Small intestine (tissue), 7 donors: ENCODE results near the gene ADAMTS15. TPM values are rescaled to one million over a fixed set of nuclear protein-coding genes. Genes with fewer than 3 reads are reported as not detected.

Source experiments
- DNase-seq, 2 donors: peaks; one replicate each; pipeline versions ENCODE4 v3.0.0 to v3.0.0-alpha.2; 2013
- FAIRE-seq: peaks from 2 replicates; lab custom pipeline; 2012; peaks lifted over from hg19 to GRCh38; lab: Jason Lieb, UNC
- H3K27ac ChIP-seq, 3 donors: one replicate each; pipeline ENCODE4 v1.5.1; 2013; ENCODE audit warnings: low read length in 2 of 3, mild to moderate bottlenecking in 2 of 3, control low read depth in 1 of 3, inconsistent platforms in 1 of 3, low read depth in 1 of 3, moderate library complexity in 1 of 3
- H3K27me3 ChIP-seq, 3 donors: one replicate each; pipeline ENCODE4 v1.6.1; 2013; ENCODE audit warnings: low read length in 3 of 3, inconsistent platforms in 1 of 3; ENCODE audit not compliant: control insufficient read depth in 3 of 3, insufficient read depth in 3 of 3
- H3K36me3 ChIP-seq, 3 donors: one replicate each; pipeline ENCODE4 v1.6.1; 2013; ENCODE audit warnings: low read length in 3 of 3, inconsistent platforms in 1 of 3, low read depth in 1 of 3, mild to moderate bottlenecking in 1 of 3, moderate library complexity in 1 of 3; ENCODE audit not compliant: control insufficient read depth in 3 of 3, insufficient read depth in 2 of 3
- H3K4me1 ChIP-seq, 3 donors: one replicate each; pipeline ENCODE4 v1.6.1; 2013; ENCODE audit warnings: low read length in 2 of 3, inconsistent platforms in 1 of 3, low read depth in 1 of 3, mild to moderate bottlenecking in 1 of 3, moderate library complexity in 1 of 3; ENCODE audit not compliant: control insufficient read depth in 3 of 3, insufficient read depth in 2 of 3
- H3K4me3 ChIP-seq, 3 donors: one replicate each; pipeline ENCODE4 v1.5.1; 2013; ENCODE audit warnings: low read length in 3 of 3, control low read depth in 1 of 3, inconsistent platforms in 1 of 3, low read depth in 1 of 3, mild to moderate bottlenecking in 1 of 3, moderate library complexity in 1 of 3
- H3K9me3 ChIP-seq, 2 donors: one replicate each; pipeline ENCODE4 v1.6.1; 2013; ENCODE audit warnings: low read depth in 1 of 2, low read length in 1 of 2; ENCODE audit not compliant: control insufficient read depth in 2 of 2, insufficient read depth in 1 of 2
- WGBS, 3 donors: extraction: QIAGEN DNeasy Blood & Tissue Kit; methylation state at CpG; one replicate each; pipeline ENCODE4 v1.1.7; 2013; 5-methylcytosine and 5-hydroxymethylcytosine counted together
- polyA plus RNA-seq, 4 donors: library from polyadenylated mRNA; stranded (reverse) in 3 of 4; unstranded in 1 of 4; fragments of 200-250 nt in 3 of 4; fragments of 120-200 nt in 1 of 4; gene quantifications; one replicate each; pipeline versions ENCODE4 v1.2.1 to v1.2.3, GENCODE V29; 2013
- donor health status: healthy with polysubstance abuse.
- donor health status: control.
- donor health status: control.
- donor health status: Bipolar disorder and iron deficiency.
- donor health status: healthy.

ADAMTS15 gene
- polyA plus RNA-seq, 4 donors, result 0.27 to 13.6 (median 7.2) TPM; not detected in 1

DNA sequence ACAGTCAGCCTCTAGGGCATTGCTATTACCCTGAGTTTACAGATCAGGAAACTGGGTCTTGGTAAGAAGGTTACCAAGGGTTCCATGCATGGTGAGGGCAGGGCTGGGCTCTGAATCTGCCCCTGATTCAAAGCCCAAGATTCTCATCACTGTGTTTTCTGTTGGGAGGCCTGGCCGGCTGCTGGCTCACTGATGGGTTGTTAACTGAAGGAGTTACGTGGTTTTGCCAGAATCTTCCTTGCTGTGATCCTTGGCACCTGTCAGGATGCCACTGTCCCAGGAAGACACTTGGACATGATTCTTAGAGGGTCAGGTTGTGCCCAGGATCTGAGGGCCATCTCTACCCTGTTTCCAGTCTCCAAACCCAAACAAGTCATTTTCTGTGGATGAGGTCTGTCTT is 61.5 kb downstream of the ADAMTS15 start:
- FAIRE-seq (no peak), DNase-seq (no peak)
- WGBS, 3 donors, result 79 to 92% (median 91%) methylated on average over 2 of the region's 2 CpGs
- no peaks in the 10 kb centered on the region for H3K36me3 ChIP-seq
- H3K9me3 ChIP-seq, result peaks cover 2 to 19% of the 10 kb centered on the region in 2 donors
- H3K27ac ChIP-seq, result no peak overlapping the region
- no peaks in the 10 kb centered on the region for H3K27me3 ChIP-seq
- H3K4me3 ChIP-seq, result no peak overlapping the region
- peaks cover 0 to 9% (median 0%) of the 10 kb centered on the region in 3 donors for H3K4me1 ChIP-seq

GRCh38 chr11:130510407-130511006 is 62.1 kb downstream of the ADAMTS15 start:
- FAIRE-seq, result no peak
- H3K27ac ChIP-seq, result no peak overlapping the region

GRCh38 chr11:130511765-130512164 is 63.3 kb downstream of the ADAMTS15 start:
- no peaks in the 10 kb centered on the region for H3K36me3 ChIP-seq
- H3K4me3 ChIP-seq, result no peak overlapping the region
- no peaks in the 10 kb centered on the region for H3K27me3 ChIP-seq
- no peak overlapping the region for H3K27ac ChIP-seq
- no peak for DNase-seq
- H3K9me3 ChIP-seq, result peaks cover 2 to 19% of the 10 kb centered on the region in 2 donors
- WGBS, 3 donors, result 71 to 93% (median 81%) methylated on average over 2 of the region's 2 CpGs
- no peak for FAIRE-seq
- peaks cover 0 to 19% (median 0%) of the 10 kb centered on the region in 3 donors for H3K4me1 ChIP-seq

More at GRCh38 chr11:130510407-130511006, 62.1 kb downstream of the ADAMTS15 start:
- H3K4me1 ChIP-seq, result peaks cover 0 to 9% (median 0%) of the 10 kb centered on the region in 3 donors
- WGBS, 3 donors, result 36 to 57% (median 41%) methylated on average over 8 of the region's 8 CpGs
- H3K27me3 ChIP-seq, result no peaks in the 10 kb centered on the region
- no peak overlapping the region for H3K4me3 ChIP-seq
- H3K9me3 ChIP-seq, result peaks cover 2 to 19% of the 10 kb centered on the region in 2 donors
- no peaks in the 10 kb centered on the region for H3K36me3 ChIP-seq
- DNase-seq, result no peak

- H3K27me3 ChIP-seq, result no peaks in the 10 kb centered on the region
- peaks cover 0 to 26% (median 0%) of the 10 kb centered on the region in 3 donors for H3K4me1 ChIP-seq
- H3K36me3 ChIP-seq, result no peaks in the 10 kb centered on the region
- H3K9me3 ChIP-seq, result peaks cover 0 to 11% of the 10 kb centered on the region in 2 donors
- no peak overlapping the region for H3K4me3 ChIP-seq
- H3K27ac ChIP-seq, result no peak overlapping the region
- WGBS, 3 donors, result 86 to 89% (median 88%) methylated on average over 4 of the region's 4 CpGs
- no peak for DNase-seq
- no peak for FAIRE-seq
Measured at GRCh38 chr11:130512662-130513061, 64.2 kb downstream of the ADAMTS15 start.

GRCh38 chr11:130513132-130513531 is 64.7 kb downstream of the ADAMTS15 start:
- H3K4me3 ChIP-seq, result no peak overlapping the region
- FAIRE-seq, result no peak
- peaks cover 0 to 6% of the 10 kb centered on the region in 2 donors for H3K9me3 ChIP-seq
- peak in 1 of 2 donors; percentile 70 for DNase-seq
- no peaks in the 10 kb centered on the region for H3K36me3 ChIP-seq
- no peak overlapping the region for H3K27ac ChIP-seq
- H3K27me3 ChIP-seq, result no peaks in the 10 kb centered on the region
- WGBS, 3 donors, result 11 to 28% (median 20%) methylated on average over 4 of the region's 4 CpGs
- peaks cover 0 to 29% (median 0%) of the 10 kb centered on the region in 3 donors for H3K4me1 ChIP-seq

GRCh38 chr11:130514316-130514715 is 65.9 kb downstream of the ADAMTS15 start:
- Histone ChIP-seq H3K4me3 (no peak overlapping the region), H3K9me3 (peaks cover 0 to 7% of the 10 kb centered on the region in 2 donors), H3K27me3 (no peaks in the 10 kb centered on the region), H3K4me1 (peaks cover 0 to 40% (median 0%) of the 10 kb centered on the region in 3 donors), H3K36me3 (no peaks in the 10 kb centered on the region), H3K27ac (no peak overlapping the region)
- DNase-seq (no peak), FAIRE-seq (no peak)

- H3K9me3 ChIP-seq, result peaks cover 0 to 8% of the 10 kb centered on the region in 2 donors
- 81 to 91% (median 83%) methylated on average over 6 of the region's 6 CpGs for WGBS, 3 donors
- peaks cover 0 to 42% (median 0%) of the 10 kb centered on the region in 3 donors for H3K4me1 ChIP-seq
- no peak for FAIRE-seq
- H3K27ac ChIP-seq, result no peak overlapping the region
- DNase-seq, result no peak
- H3K27me3 ChIP-seq, result no peaks in the 10 kb centered on the region
- H3K36me3 ChIP-seq, result no peaks in the 10 kb centered on the region
- H3K4me3 ChIP-seq, result no peak overlapping the region
Measured at GRCh38 chr11:130514851-130515250, 66.4 kb downstream of the ADAMTS15 start.

DNA sequence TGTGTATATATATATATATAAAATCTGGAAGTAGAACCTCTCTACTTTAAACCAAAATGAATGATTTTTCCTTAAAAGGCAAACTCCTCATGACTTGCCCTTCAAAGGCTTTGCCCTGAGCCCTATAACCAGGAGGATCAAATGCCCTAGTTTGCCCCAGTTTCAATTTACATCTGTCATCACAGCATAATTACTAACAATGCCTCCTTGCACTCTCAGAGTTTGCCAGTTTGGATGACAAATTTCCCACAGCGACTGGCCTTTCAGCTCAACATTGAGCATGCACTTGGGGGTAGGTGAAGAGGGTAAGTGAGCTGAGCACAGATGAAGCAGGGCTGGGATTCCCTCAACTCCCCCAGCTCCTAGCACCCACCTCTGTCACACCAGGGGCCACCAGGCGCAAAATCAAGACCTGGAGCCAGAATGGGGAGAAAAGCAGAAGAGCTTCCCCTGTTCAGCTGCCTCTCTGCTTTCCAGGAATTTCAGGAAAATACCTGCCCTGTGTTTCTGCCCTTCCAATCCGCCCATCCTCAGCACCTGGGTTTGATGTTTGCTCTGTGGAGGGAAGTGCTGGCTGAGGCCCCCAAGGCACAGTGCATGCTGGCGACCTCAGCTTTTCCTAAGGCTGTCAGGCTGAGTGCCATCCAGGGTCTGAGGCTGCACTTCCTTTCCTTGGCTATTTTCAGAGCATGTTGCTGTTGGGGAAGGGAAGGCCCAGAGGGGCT is 67.5 kb downstream of the ADAMTS15 start:
- H3K4me1 ChIP-seq, result peaks cover 0 to 33% (median 0%) of the 10 kb centered on the region in 3 donors
- 84 to 90% (median 87%) methylated on average over 4 of the region's 4 CpGs for WGBS, 3 donors
- no peaks in the 10 kb centered on the region for H3K27me3 ChIP-seq
- no peak overlapping the region for H3K4me3 ChIP-seq
- H3K9me3 ChIP-seq, result peaks cover 0 to 11% of the 10 kb centered on the region in 2 donors
- DNase-seq, result no peak
- no peak overlapping the region for H3K27ac ChIP-seq
- no peaks in the 10 kb centered on the region for H3K36me3 ChIP-seq
- no peak for FAIRE-seq
